ENCODE data around the gene ABLIM3.
"Not testable (repeated sequence)": the region's sequence is repeated elsewhere in the genome, so short reads cannot be mapped to it uniquely, and the experiment has no call there.

The ABLIM3 gene

GRCh38 chr5:149160291-149160787 lies 19.0 kb downstream of the ABLIM3 start:
- DNase-seq = no peak

- DNase-seq = no peak
Measured at GRCh38 chr5:149161026-149161687, 19.9 kb downstream of the ABLIM3 start.

- no peak for DNase-seq
Measured at GRCh38 chr5:149161850-149162249, 20.6 kb downstream of the ABLIM3 start.

GRCh38 chr5:149162401-149163084 lies 21.2 kb downstream of the ABLIM3 start:
- DNase-seq = no peak

GRCh38 chr5:149164731-149165130 lies 23.4 kb downstream of the ABLIM3 start:
- no peak for DNase-seq

GRCh38 chr5:149166128-149166527 lies 24.8 kb downstream of the ABLIM3 start:
- peak in 1 of 2 experiments; percentile 16 for DNase-seq

- DNase-seq = no peak
Measured at GRCh38 chr5:149166591-149167100, 25.4 kb downstream of the ABLIM3 start.

GRCh38 chr5:149168276-149168906 lies 27.1 kb downstream of the ABLIM3 start:
- peak in 1 of 2 experiments; percentile 5 for DNase-seq

GRCh38 chr5:149170299-149170698 lies 29.0 kb downstream of the ABLIM3 start:
- DNase-seq = peak; percentile 99

- DNase-seq = no peak
Measured at GRCh38 chr5:149172261-149172660, 31.0 kb downstream of the ABLIM3 start.

- no peak for DNase-seq
Measured at GRCh38 chr5:149172709-149173505, 31.6 kb downstream of the ABLIM3 start.

GRCh38 chr5:149174847-149175234 lies 33.5 kb downstream of the ABLIM3 start:
- no peak for DNase-seq

- peak in 1 of 2 experiments; percentile 49 for DNase-seq
Measured at GRCh38 chr5:149175346-149176105, 34.2 kb downstream of the ABLIM3 start.

GRCh38 chr5:149177339-149177843 lies 36.1 kb downstream of the ABLIM3 start:
- DNase-seq = no peak

- DNase-seq = no peak
Measured at GRCh38 chr5:149177911-149178565, 36.7 kb downstream of the ABLIM3 start.

GRCh38 chr5:149181732-149182131 lies 40.4 kb downstream of the ABLIM3 start:
- DNase-seq = no peak

- no peak for DNase-seq
Measured at GRCh38 chr5:149182241-149182640, 40.9 kb downstream of the ABLIM3 start.

- no peak for DNase-seq
Measured at GRCh38 chr5:149185067-149185466, 43.8 kb downstream of the ABLIM3 start.

- no peak for DNase-seq
Measured at GRCh38 chr5:149186506-149186905, 45.2 kb downstream of the ABLIM3 start.

- DNase-seq = not testable (repeated sequence)
Measured at GRCh38 chr5:149187617-149188016, 46.3 kb downstream of the ABLIM3 start.

- no peak for DNase-seq
Measured at GRCh38 chr5:149188383-149188782, 47.1 kb downstream of the ABLIM3 start.

Data from NCI-H524 (cell line).